SK-N-SH (cell line): ENCODE data around the gene GCM1.

Experiments used
- CHD2 ChIP-seq: fragments of 150-350 bp; IDR thresholded peaks from 2 replicates; pipeline ENCODE4 v1.6.1; 2018; ENCODE audit warnings: low read length; ENCODE audit not compliant: partially characterized antibody
- FOSL2 ChIP-seq: IDR thresholded peaks from 2 replicates; pipeline ENCODE4 v1.4.0; 2012; ENCODE audit warnings: low read depth, mild to moderate bottlenecking, moderate library complexity, borderline replicate concordance
- RAD21 ChIP-seq: IDR thresholded peaks from 2 replicates; pipeline ENCODE4 v1.6.1; 2012; ENCODE audit warnings: mild to moderate bottlenecking, low read length
- REST ChIP-seq: IDR thresholded peaks from 2 replicates; pipeline ENCODE4 v1.6.1; 2012; ENCODE audit warnings: mild to moderate bottlenecking, low read depth, low read length, moderate library complexity
- RFX5 ChIP-seq: IDR thresholded peaks from 2 replicates; pipeline ENCODE4 v1.6.1; 2012; ENCODE audit warnings: mild to moderate bottlenecking, improper control_type of control experiment, low read length
- TAF1 ChIP-seq: IDR thresholded peaks from 2 replicates; pipeline ENCODE4 v1.6.1; 2012; ENCODE audit warnings: low read depth, mild to moderate bottlenecking, low read length, moderate library complexity, borderline replicate concordance
- YY1 ChIP-seq: IDR thresholded peaks from 2 replicates; pipeline ENCODE4 v1.4.0; 2012; ENCODE audit warnings: low read depth, mild to moderate bottlenecking
- TF ChIP-seq, protein P1 (sequence below): fragments of 200-600 bp; sonication (generic); IDR thresholded peaks from 2 replicates; pipeline ENCODE4 v1.6.1; 2017; ENCODE audit warnings: antibody characterized with exemption, mild to moderate bottlenecking, moderate library complexity
- TF ChIP-seq, protein P2 (sequence below): IDR thresholded peaks from 2 replicates; pipeline ENCODE4; 2012

- TF ChIP-seq, protein P1, sequence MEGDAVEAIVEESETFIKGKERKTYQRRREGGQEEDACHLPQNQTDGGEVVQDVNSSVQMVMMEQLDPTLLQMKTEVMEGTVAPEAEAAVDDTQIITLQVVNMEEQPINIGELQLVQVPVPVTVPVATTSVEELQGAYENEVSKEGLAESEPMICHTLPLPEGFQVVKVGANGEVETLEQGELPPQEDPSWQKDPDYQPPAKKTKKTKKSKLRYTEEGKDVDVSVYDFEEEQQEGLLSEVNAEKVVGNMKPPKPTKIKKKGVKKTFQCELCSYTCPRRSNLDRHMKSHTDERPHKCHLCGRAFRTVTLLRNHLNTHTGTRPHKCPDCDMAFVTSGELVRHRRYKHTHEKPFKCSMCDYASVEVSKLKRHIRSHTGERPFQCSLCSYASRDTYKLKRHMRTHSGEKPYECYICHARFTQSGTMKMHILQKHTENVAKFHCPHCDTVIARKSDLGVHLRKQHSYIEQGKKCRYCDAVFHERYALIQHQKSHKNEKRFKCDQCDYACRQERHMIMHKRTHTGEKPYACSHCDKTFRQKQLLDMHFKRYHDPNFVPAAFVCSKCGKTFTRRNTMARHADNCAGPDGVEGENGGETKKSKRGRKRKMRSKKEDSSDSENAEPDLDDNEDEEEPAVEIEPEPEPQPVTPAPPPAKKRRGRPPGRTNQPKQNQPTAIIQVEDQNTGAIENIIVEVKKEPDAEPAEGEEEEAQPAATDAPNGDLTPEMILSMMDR = no peak
- TF ChIP-seq FOSL2 (no peak), RAD21 (no peak), YY1 (no peak), RFX5 (no peak), CHD2 (no peak), TAF1 (no peak), REST (no peak)
- TF ChIP-seq, protein P2, sequence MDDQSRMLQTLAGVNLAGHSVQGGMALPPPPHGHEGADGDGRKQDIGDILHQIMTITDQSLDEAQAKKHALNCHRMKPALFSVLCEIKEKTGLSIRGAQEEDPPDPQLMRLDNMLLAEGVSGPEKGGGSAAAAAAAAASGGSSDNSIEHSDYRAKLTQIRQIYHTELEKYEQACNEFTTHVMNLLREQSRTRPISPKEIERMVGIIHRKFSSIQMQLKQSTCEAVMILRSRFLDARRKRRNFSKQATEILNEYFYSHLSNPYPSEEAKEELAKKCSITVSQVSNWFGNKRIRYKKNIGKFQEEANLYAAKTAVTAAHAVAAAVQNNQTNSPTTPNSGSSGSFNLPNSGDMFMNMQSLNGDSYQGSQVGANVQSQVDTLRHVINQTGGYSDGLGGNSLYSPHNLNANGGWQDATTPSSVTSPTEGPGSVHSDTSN = no peak
These were observed 14.0 kb upstream of the GCM1 start for GRCh38 chr6:53162606-53163005.
